Gastroesophageal sphincter (tissue), 3 donors: ENCODE data around the gene GABRA1.

ENCODE experiments used
- EP300 ChIP-seq: sonication (generic); formaldehyde crosslinking; IDR thresholded peaks from one replicate; pipeline ENCODE4 v1.6.1; 2017; ENCODE audit warnings: antibody characterized with exemption, mild to moderate bottlenecking
- POLR2A ChIP-seq, 2 donors: fragments of 450-650 bp; IDR thresholded peaks; one replicate each; pipeline ENCODE4 v1.6.1; 2017; ENCODE audit warnings: antibody characterized with exemption in 2 of 2, mild to moderate bottlenecking in 2 of 2, moderate library complexity in 1 of 2
- TF ChIP-seq, protein P1 (sequence below), 4 experiments: fragments of 200-600 bp in 2 of 4; fragments of 450-650 bp in 2 of 4; sonication (generic) in 1 of 4; IDR thresholded peaks; one replicate each; pipeline ENCODE4 v1.5.1; 2017 to 2019; ENCODE audit warnings: antibody characterized with exemption in 4 of 4, mild to moderate bottlenecking in 2 of 4, moderate library complexity in 2 of 4

DNA sequence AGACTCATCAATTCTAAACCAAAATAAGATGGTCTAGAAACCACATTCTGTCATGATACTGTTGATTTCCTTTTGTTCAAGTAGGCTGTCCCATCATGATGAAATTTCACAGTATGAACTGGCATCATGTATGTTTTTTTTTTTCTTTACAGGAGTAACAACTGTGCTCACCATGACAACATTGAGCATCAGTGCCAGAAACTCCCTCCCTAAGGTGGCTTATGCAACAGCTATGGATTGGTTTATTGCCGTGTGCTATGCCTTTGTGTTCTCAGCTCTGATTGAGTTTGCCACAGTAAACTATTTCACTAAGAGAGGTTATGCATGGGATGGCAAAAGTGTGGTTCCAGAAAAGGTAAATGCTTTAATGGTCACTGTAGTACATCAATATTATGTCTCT is 47.6 kb downstream of the GABRA1 start:
- TF ChIP-seq, protein P1, sequence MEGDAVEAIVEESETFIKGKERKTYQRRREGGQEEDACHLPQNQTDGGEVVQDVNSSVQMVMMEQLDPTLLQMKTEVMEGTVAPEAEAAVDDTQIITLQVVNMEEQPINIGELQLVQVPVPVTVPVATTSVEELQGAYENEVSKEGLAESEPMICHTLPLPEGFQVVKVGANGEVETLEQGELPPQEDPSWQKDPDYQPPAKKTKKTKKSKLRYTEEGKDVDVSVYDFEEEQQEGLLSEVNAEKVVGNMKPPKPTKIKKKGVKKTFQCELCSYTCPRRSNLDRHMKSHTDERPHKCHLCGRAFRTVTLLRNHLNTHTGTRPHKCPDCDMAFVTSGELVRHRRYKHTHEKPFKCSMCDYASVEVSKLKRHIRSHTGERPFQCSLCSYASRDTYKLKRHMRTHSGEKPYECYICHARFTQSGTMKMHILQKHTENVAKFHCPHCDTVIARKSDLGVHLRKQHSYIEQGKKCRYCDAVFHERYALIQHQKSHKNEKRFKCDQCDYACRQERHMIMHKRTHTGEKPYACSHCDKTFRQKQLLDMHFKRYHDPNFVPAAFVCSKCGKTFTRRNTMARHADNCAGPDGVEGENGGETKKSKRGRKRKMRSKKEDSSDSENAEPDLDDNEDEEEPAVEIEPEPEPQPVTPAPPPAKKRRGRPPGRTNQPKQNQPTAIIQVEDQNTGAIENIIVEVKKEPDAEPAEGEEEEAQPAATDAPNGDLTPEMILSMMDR (IDR thresholded peaks at IDR 0.05): no peak
- TF ChIP-seq EP300 (no peak), POLR2A (IDR thresholded peaks at IDR 0.05) (no peak)
